Thoracic aorta (tissue), 2 donors: ENCODE results near the gene SLC9A5. TPM values are rescaled to one million over a fixed set of nuclear protein-coding genes. Genes with fewer than 3 reads are reported as not detected.
A peak's percentile ranks its signal among the peaks of the same experiment; 100 is the strongest.

Experiments used
- ATAC-seq: fragments of 150-250 bp; one replicate; pipeline ENCODE4 v1.8.0; 2017; ENCODE audit warnings: low read depth; ENCODE audit not compliant: insufficient number of reproducible peaks, low FRiP score
- DNase-seq: peaks from one replicate; pipeline ENCODE4 v3.0.0-alpha.2; 2020; ENCODE audit warnings: low spot score
- H3K27ac ChIP-seq, 2 donors: fragments of 200-600 bp; sonication (generic); 1 replicate in 1 of 2; 2 replicates in 1 of 2; pipeline ENCODE4 v1.5.1; 2016; ENCODE audit warnings: mild to moderate bottlenecking in 2 of 2, moderate library complexity in 2 of 2
- H3K27me3 ChIP-seq: fragments of 200-600 bp; sonication (generic); replicated peaks from 2 replicates; pipeline ENCODE4 v1.6.0; 2016; ENCODE audit warnings: mild to moderate bottlenecking; ENCODE audit not compliant: insufficient read depth
- H3K36me3 ChIP-seq: fragments of 200-600 bp; sonication (generic); one replicate; pipeline ENCODE4 v1.5.1; 2016
- H3K4me1 ChIP-seq, 2 donors: fragments of 200-600 bp; sonication (generic); 1 replicate in 1 of 2; 2 replicates in 1 of 2; pipeline versions ENCODE4 v1.5.1 to v1.6.0; 2016; ENCODE audit warnings: low read depth in 2 of 2, mild to moderate bottlenecking in 1 of 2; ENCODE audit not compliant: control insufficient read depth in 1 of 2
- H3K4me3 ChIP-seq: fragments of 200-600 bp; sonication (generic); 2 replicates; pipeline ENCODE4 v1.5.1; 2016; ENCODE audit warnings: mild to moderate bottlenecking
- H3K9me3 ChIP-seq: fragments of 200-600 bp; sonication (generic); 2 replicates; pipeline ENCODE4 v1.5.1; 2016
- CTCF ChIP-seq: fragments of 200-600 bp; sonication (generic); IDR thresholded peaks from one replicate; pipeline ENCODE4 v1.5.1; 2019; ENCODE audit warnings: antibody characterized with exemption
- total RNA-seq, 2 donors: library from RNA; depleted of rRNA; stranded (reverse); fragments of >200 nt; gene quantifications; one replicate each; pipeline versions ENCODE4 v1.1.0 to v1.2.3, GENCODE V29; 2016

Gene SLC9A5
- total RNA-seq, 2 donors from 2014 or later: 1.4 to 1.8 TPM

GRCh38 chr16:67277294-67277998, 28.7 kb downstream of the SLC9A5 start:
- H3K36me3 ChIP-seq: no peaks in the 10 kb centered on the region
- no peaks in the 10 kb centered on the region for H3K9me3 ChIP-seq
- no peaks in the 10 kb centered on the region for H3K27me3 ChIP-seq
- H3K27ac ChIP-seq: peak overlapping the region; percentile 77 to 82
- DNase-seq (peak; percentile 63), ATAC-seq (peak; percentile 85)
- no peak overlapping the region for H3K4me3 ChIP-seq
- no peak for TF ChIP-seq CTCF
- peaks cover 16 to 24% of the 10 kb centered on the region in 2 donors for H3K4me1 ChIP-seq

- ATAC-seq (peak; percentile 21), DNase-seq (no peak)
- H3K27ac ChIP-seq: peak overlapping the region; percentile 77 to 82
- TF ChIP-seq CTCF: no peak
- H3K4me3 ChIP-seq: peak overlapping the region; percentile 71
- no peaks in the 10 kb centered on the region for H3K9me3 ChIP-seq
- H3K4me1 ChIP-seq: peaks cover 16 to 24% of the 10 kb centered on the region in 2 donors
- H3K27me3 ChIP-seq: no peaks in the 10 kb centered on the region
- no peaks in the 10 kb centered on the region for H3K36me3 ChIP-seq
Measured at GRCh38 chr16:67277999-67278772, 29.4 kb downstream of the SLC9A5 start.

- peak overlapping the region; percentile 71 for H3K4me3 ChIP-seq
- no peak for ATAC-seq
- peaks cover 16 to 24% of the 10 kb centered on the region in 2 donors for H3K4me1 ChIP-seq
- peak overlapping the region; percentile 11 to 77 for H3K27ac ChIP-seq
- no peak for DNase-seq
- no peaks in the 10 kb centered on the region for H3K36me3 ChIP-seq
- TF ChIP-seq CTCF: no peak
- H3K9me3 ChIP-seq: no peaks in the 10 kb centered on the region
- no peaks in the 10 kb centered on the region for H3K27me3 ChIP-seq
Measured at GRCh38 chr16:67278773-67279295, 30.1 kb downstream of the SLC9A5 start.

- no peaks in the 10 kb centered on the region for H3K9me3 ChIP-seq
- ATAC-seq: peak; percentile 62
- no peak for DNase-seq
- H3K27me3 ChIP-seq: no peaks in the 10 kb centered on the region
- H3K4me1 ChIP-seq: peaks cover 16 to 25% of the 10 kb centered on the region in 2 donors
- peak within 1 kb of the TSS; percentile 77 to 82 for H3K27ac ChIP-seq
- no peaks in the 10 kb centered on the region for H3K36me3 ChIP-seq
- peak within 1 kb of the TSS; percentile 71 for H3K4me3 ChIP-seq
- peak; percentile 68 for TF ChIP-seq CTCF
Measured at GRCh38 chr16:67279296-67280089, 30.7 kb downstream of the SLC9A5 start, which contains the start of gene PLEKHG4. PLEKHG4 (plus strand) TSS chr16:67279532; CDS start chr16:67280045, 513 bp downstream.
